GM21786 (cell line): ENCODE results near the gene AP4E1.
"Not testable (repeated sequence)": the region's sequence is repeated elsewhere in the genome, so short reads cannot be mapped to it uniquely, and the experiment has no call there.

Experiments
- ATAC-seq: cut with Tn5 transposase; IDR thresholded peaks from one replicate; pipeline ENCODE4 v1.9.1; 2021; ENCODE audit not compliant: unreplicated experiment

AP4E1 gene

GRCh38 chr15:51016615-51017014 is 108.1 kb downstream of the AP4E1 start:
- ATAC-seq, result no peak

- no peak for ATAC-seq
These were observed 113.7 kb downstream of the AP4E1 start for GRCh38 chr15:51022206-51022605.

GRCh38 chr15:51023499-51023898 is 115.0 kb downstream of the AP4E1 start:
- ATAC-seq, result no peak

GRCh38 chr15:51024735-51025453 is 116.4 kb downstream of the AP4E1 start:
- ATAC-seq, result no peak

- no peak for ATAC-seq
These were observed 117.0 kb downstream of the AP4E1 start for GRCh38 chr15:51025454-51025846.

GRCh38 chr15:51030649-51031316 is 122.3 kb downstream of the AP4E1 start:
- no peak for ATAC-seq

GRCh38 chr15:51037474-51037873 is 129.0 kb downstream of the AP4E1 start:
- not testable (repeated sequence) for ATAC-seq

GRCh38 chr15:51038162-51038973 is 129.9 kb downstream of the AP4E1 start:
- no peak for ATAC-seq

- ATAC-seq, result no peak
These were observed 130.5 kb downstream of the AP4E1 start for GRCh38 chr15:51038974-51039319.

- no peak for ATAC-seq
These were observed 135.7 kb downstream of the AP4E1 start for GRCh38 chr15:51044037-51044727.

- ATAC-seq, result no peak
These were observed 137.5 kb downstream of the AP4E1 start for GRCh38 chr15:51046016-51046415.

- ATAC-seq, result no peak
These were observed 138.4 kb downstream of the AP4E1 start for GRCh38 chr15:51046799-51047449.

- ATAC-seq, result no peak
These were observed 139.8 kb downstream of the AP4E1 start for GRCh38 chr15:51048308-51048707.

- no peak for ATAC-seq
These were observed 140.6 kb downstream of the AP4E1 start for GRCh38 chr15:51049081-51049480.

GRCh38 chr15:51051776-51052175 is 143.3 kb downstream of the AP4E1 start:
- ATAC-seq, result no peak

GRCh38 chr15:51053571-51053970 is 145.1 kb downstream of the AP4E1 start:
- no peak for ATAC-seq

- ATAC-seq, result no peak
These were observed 146.1 kb downstream of the AP4E1 start for GRCh38 chr15:51054535-51054934.
